ENCODE data around the gene GGA3.

Gene GGA3

GRCh38 chr17:75199886-75200618 lies 61.4 kb downstream of the GGA3 start:
- Histone ChIP-seq H3K4me2 (ENCODE audit: insufficient read depth, low read length) (no peak overlapping the region), H3K4me1 (ENCODE audit: insufficient read depth, low read length) (peaks cover 9% of the 10 kb centered on the region), H3K9ac (ENCODE audit: low read depth, low read length) (no peak overlapping the region), H2AFZ (ENCODE audit: low read depth, low read length) (no peak overlapping the region), H4K20me1 (ENCODE audit: insufficient read depth, low read length) (no peaks in the 10 kb centered on the region), H3K79me2 (ENCODE audit: insufficient read depth, low read length) (peaks cover 11% of the 10 kb centered on the region), H3K27ac (ENCODE audit: low read length) (no peak overlapping the region), H3K4me3 (ENCODE audit: low read depth in 1 of 2, low read length in 2 of 2) (no peak overlapping the region), H3K9me3 (ENCODE audit: insufficient read depth, low read length, severe bottlenecking) (no peaks in the 10 kb centered on the region), H3K27me3 (ENCODE audit: insufficient read depth, low read length, poor library complexity) (no peaks in the 10 kb centered on the region), H3K36me3 (ENCODE audit: insufficient read depth, low read length) (no peaks in the 10 kb centered on the region)
- TF ChIP-seq CTCF (IDR thresholded peaks at IDR 0.05; ENCODE audit: borderline replicate concordance, extremely low read depth, low read length, poor library complexity, severe bottlenecking): no peak
- TF ChIP-seq EZH2 (IDR thresholded peaks at IDR 0.05; ENCODE audit: borderline replicate concordance, low read depth, low read length, severe bottlenecking): no peak
- no peak for DNase-seq
- ATAC-seq (ENCODE audit: insufficient read depth, low read depth): no peak

DNA sequence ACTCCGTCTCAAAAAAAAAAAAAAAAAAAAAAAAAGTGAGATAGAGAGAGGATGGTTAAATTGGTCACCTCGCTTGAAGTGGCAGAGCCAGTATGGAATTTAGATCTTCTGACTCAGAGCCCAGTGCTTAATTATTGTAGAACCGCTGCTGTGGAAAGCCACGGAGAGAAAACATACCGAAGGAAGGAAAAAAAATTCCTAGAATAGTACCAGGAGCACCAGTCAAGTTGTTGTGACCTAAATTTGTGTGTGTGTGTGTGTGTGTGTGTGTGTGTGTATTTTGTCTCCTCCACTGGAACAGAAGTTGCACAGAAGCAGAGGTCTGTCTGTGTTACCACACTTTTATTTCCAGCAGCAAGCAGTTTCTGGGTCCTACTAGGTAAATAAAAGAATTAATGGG lies 66.5 kb downstream of the GGA3 start:
- DNase-seq: no peak
- H3K4me2 ChIP-seq (ENCODE audit: insufficient read depth, low read length): no peak overlapping the region
- H3K9ac ChIP-seq (ENCODE audit: low read depth, low read length): no peak overlapping the region
- H3K27me3 ChIP-seq (ENCODE audit: insufficient read depth, low read length, poor library complexity): no peaks in the 10 kb centered on the region
- H3K4me1 ChIP-seq (ENCODE audit: insufficient read depth, low read length): no peaks in the 10 kb centered on the region
- no peak for TF ChIP-seq EZH2 (IDR thresholded peaks at IDR 0.05; ENCODE audit: borderline replicate concordance, low read depth, low read length, severe bottlenecking)
- no peak for TF ChIP-seq CTCF (IDR thresholded peaks at IDR 0.05; ENCODE audit: borderline replicate concordance, extremely low read depth, low read length, poor library complexity, severe bottlenecking)
- no peak overlapping the region for H2AFZ ChIP-seq (ENCODE audit: low read depth, low read length)
- no peak overlapping the region for H3K4me3 ChIP-seq (ENCODE audit: low read depth in 1 of 2, low read length in 2 of 2)
- H3K27ac ChIP-seq (ENCODE audit: low read length): no peak overlapping the region
- no peaks in the 10 kb centered on the region for H3K36me3 ChIP-seq (ENCODE audit: insufficient read depth, low read length)
- ATAC-seq (ENCODE audit: insufficient read depth, low read depth): no peak
- no peaks in the 10 kb centered on the region for H3K9me3 ChIP-seq (ENCODE audit: insufficient read depth, low read length, severe bottlenecking)
- no peaks in the 10 kb centered on the region for H3K79me2 ChIP-seq (ENCODE audit: insufficient read depth, low read length)
- H4K20me1 ChIP-seq (ENCODE audit: insufficient read depth, low read length): no peaks in the 10 kb centered on the region

DNA sequence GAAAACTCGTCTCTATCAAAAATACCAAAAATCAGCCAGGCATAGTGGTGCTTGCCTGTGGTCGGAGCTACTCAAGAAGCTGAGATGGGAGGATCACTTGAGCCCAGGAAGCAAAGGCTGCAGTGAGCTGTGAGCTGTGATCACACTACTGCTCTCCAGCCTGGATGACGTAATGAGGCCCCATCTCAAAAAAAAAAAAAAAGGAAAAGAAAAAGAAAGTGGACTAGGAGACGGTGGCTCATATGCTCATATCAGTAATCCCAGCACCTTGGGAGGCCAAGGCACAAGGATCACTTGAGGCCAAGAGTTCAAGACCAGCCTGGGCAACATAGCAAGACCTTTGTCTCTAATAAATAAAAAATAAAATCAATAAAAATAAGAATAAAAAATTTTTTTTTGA lies 69.8 kb downstream of the GGA3 start:
- Histone ChIP-seq H3K9me3 (ENCODE audit: insufficient read depth, low read length, severe bottlenecking) (no peaks in the 10 kb centered on the region), H3K4me1 (ENCODE audit: insufficient read depth, low read length) (no peaks in the 10 kb centered on the region), H3K4me3 (ENCODE audit: low read depth in 1 of 2, low read length in 2 of 2) (no peak overlapping the region), H3K9ac (ENCODE audit: low read depth, low read length) (no peak overlapping the region), H3K4me2 (ENCODE audit: insufficient read depth, low read length) (no peak overlapping the region), H3K79me2 (ENCODE audit: insufficient read depth, low read length) (no peaks in the 10 kb centered on the region), H3K27me3 (ENCODE audit: insufficient read depth, low read length, poor library complexity) (no peaks in the 10 kb centered on the region), H3K27ac (ENCODE audit: low read length) (no peak overlapping the region), H3K36me3 (ENCODE audit: insufficient read depth, low read length) (no peaks in the 10 kb centered on the region), H2AFZ (ENCODE audit: low read depth, low read length) (no peak overlapping the region), H4K20me1 (ENCODE audit: insufficient read depth, low read length) (no peaks in the 10 kb centered on the region)
- ATAC-seq (ENCODE audit: insufficient read depth, low read depth) (no peak; the same call in 2 of the 3 replicates), DNase-seq (no peak)
- no peak for TF ChIP-seq EZH2 (IDR thresholded peaks at IDR 0.05; ENCODE audit: borderline replicate concordance, low read depth, low read length, severe bottlenecking)
- TF ChIP-seq CTCF (IDR thresholded peaks at IDR 0.05; ENCODE audit: borderline replicate concordance, extremely low read depth, low read length, poor library complexity, severe bottlenecking): no peak
